WTC11 (cell line): ENCODE measurements around the gene MDK.

Source experiments
- CREB1 ChIP-seq: sonication (generic); formaldehyde crosslinking; IDR thresholded peaks from 2 replicates; pipeline ENCODE4 v1.8.0; 2023; ENCODE audit warnings: mild to moderate bottlenecking, missing genetic modification reagents
- CREM ChIP-seq: sonication (generic); formaldehyde crosslinking; IDR thresholded peaks from 2 replicates; pipeline ENCODE4 v1.8.1; 2022; ENCODE audit warnings: mild to moderate bottlenecking, missing genetic modification reagents, moderate library complexity
- CTCF ChIP-seq: fragments of 200-600 bp; IDR thresholded peaks from 2 replicates; pipeline ENCODE4 v1.8.0; 2022; ENCODE audit warnings: antibody characterized with exemption
- ESRRA ChIP-seq: sonication (generic); formaldehyde crosslinking; IDR thresholded peaks from 2 replicates; pipeline ENCODE4 v1.8.1; 2022; ENCODE audit warnings: mild to moderate bottlenecking, missing genetic modification reagents, borderline replicate concordance
- ETV6 ChIP-seq: sonication (generic); formaldehyde crosslinking; IDR thresholded peaks from 2 replicates; pipeline ENCODE4 v1.8.1; 2022; ENCODE audit warnings: mild to moderate bottlenecking, missing genetic modification reagents
- FOXJ3 ChIP-seq: sonication (generic); formaldehyde crosslinking; IDR thresholded peaks from 2 replicates; pipeline ENCODE4 v1.9.0; 2021; ENCODE audit warnings: missing genetic modification reagents, mild to moderate bottlenecking, borderline replicate concordance
- FOXP4 ChIP-seq: sonication (generic); formaldehyde crosslinking; IDR thresholded peaks from 2 replicates; pipeline ENCODE4 v1.8.0; 2022; ENCODE audit warnings: mild to moderate bottlenecking, missing genetic modification reagents
- NFE2L1 ChIP-seq: sonication (generic); formaldehyde crosslinking; IDR thresholded peaks from 2 replicates; pipeline ENCODE4 v1.8.1; 2023; ENCODE audit warnings: missing genetic modification reagents
- NFYB ChIP-seq: sonication (generic); formaldehyde crosslinking; conservative IDR thresholded peaks from 2 replicates; pipeline ENCODE4 v1.8.0; 2022; ENCODE audit warnings: low read depth, missing genetic modification reagents
- PREB ChIP-seq: sonication (generic); formaldehyde crosslinking; IDR thresholded peaks from 2 replicates; pipeline ENCODE4 v1.8.1; 2022; ENCODE audit warnings: mild to moderate bottlenecking, missing genetic modification reagents, moderate library complexity, borderline replicate concordance
- TCF7 ChIP-seq: sonication (generic); formaldehyde crosslinking; IDR thresholded peaks from 2 replicates; pipeline ENCODE4 v1.8.0; 2022; ENCODE audit warnings: mild to moderate bottlenecking, low read depth, missing genetic modification reagents, moderate library complexity
- USF2 ChIP-seq: sonication (generic); formaldehyde crosslinking; IDR thresholded peaks from 2 replicates; pipeline ENCODE4 v1.8.1; 2023; ENCODE audit warnings: mild to moderate bottlenecking, missing genetic modification reagents, moderate library complexity
- ZNF263 ChIP-seq: sonication (generic); formaldehyde crosslinking; IDR thresholded peaks from 2 replicates; pipeline ENCODE4 v1.8.1; 2022; ENCODE audit warnings: low read depth, mild to moderate bottlenecking, moderate library complexity, missing genetic modification reagents

- TF ChIP-seq TCF7 (CRISPR knock-in tag) (no peak), FOXP4 (CRISPR knock-in tag) (no peak), CREM (no peak), ESRRA (CRISPR knock-in tag) (no peak), ZNF263 (CRISPR knock-in tag) (no peak), NFYB (no peak), FOXJ3 (no peak), CTCF (no peak), NFE2L1 (no peak), USF2 (CRISPR knock-in tag) (no peak), ETV6 (CRISPR knock-in tag) (no peak), CREB1 (CRISPR knock-in tag) (no peak), PREB (CRISPR knock-in tag) (no peak)
These were observed 11.8 kb downstream of the MDK start for GRCh38 chr11:46393231-46393616.
